HepG2 (cell line): ENCODE data around the gene SFXN1. TPM values are rescaled to one million over a fixed set of nuclear protein-coding genes. Genes with fewer than 3 reads are reported as not detected.

Experiments used
- ATAC-seq: fragments of 200-7000 bp; cut with Tn5 transposase; 3 replicates; pipeline ENCODE4 v1.9.1; 2020; ENCODE audit warnings: mild to moderate bottlenecking, moderate library complexity
- BruUV-seq: library from RNA; stranded (reverse); fragments of 400-500 nt; replicated peaks from 2 replicates; lab custom pipeline; 2021; lab: Mats Ljungman, UMichigan
- CTCF ChIA-PET: fragments of 300-600 bp; formaldehyde crosslinking; extraction: SDS; loops from one replicate; lab custom pipeline; 2021; ENCODE audit warnings: low total read pairs, inconsistent platforms, low intra/inter-chr PET ratio; lab: Yijun Ruan, JAX
- POLR2A ChIA-PET: fragments of 350-600 bp; sonication (Branson Sonifier 250); formaldehyde crosslinking; loops from one replicate; lab custom pipeline; 2020; ENCODE audit warnings: antibody characterized with exemption, inconsistent platforms; lab: Yijun Ruan, JAX
- DNase-seq: peaks from one replicate; pipeline ENCODE4 v3.0.0-alpha.2; 2015; ENCODE audit warnings: low spot score
- FAIRE-seq: peaks from 3 replicates; lab custom pipeline; 2011; peaks lifted over from hg19 to GRCh38; lab: Jason Lieb, UNC
- H2AFZ ChIP-seq: one replicate; pipeline ENCODE4 v1.6.1; 2011; ENCODE audit warnings: low read length, inconsistent platforms
- H3K27ac ChIP-seq: fragments of 300-600 bp; 3 replicates; pipeline ENCODE4 v1.8.0; 2011; ENCODE audit warnings: mixed run types, mild to moderate bottlenecking, mixed read lengths, low read length, inconsistent platforms; ENCODE audit not compliant: insufficient read depth; ENCODE audit errors: extremely low read length
- H3K27me3 ChIP-seq, 2 experiments: fragments of 200-600 bp in 1 of 2; 2 replicates in 1 of 2; 3 replicates in 1 of 2; pipeline versions ENCODE4 v1.6.0 to v1.8.0; 2011; ENCODE audit warnings: low read length in 2 of 2, mild to moderate bottlenecking in 2 of 2, moderate library complexity in 2 of 2, inconsistent platforms in 1 of 2; ENCODE audit not compliant: insufficient read depth in 2 of 2, control insufficient read depth in 1 of 2
- H3K36me3 ChIP-seq, 2 experiments: fragments of 200-600 bp in 1 of 2; replicated peaks in 1 of 2; 2 replicates in 1 of 2; 3 replicates in 1 of 2; pipeline versions ENCODE4 v1.5.1 to v1.8.0; 2011; ENCODE audit warnings: low read length in 2 of 2, inconsistent platforms in 1 of 2; ENCODE audit not compliant: insufficient read depth in 2 of 2, control insufficient read depth in 1 of 2
- H3K4me1 ChIP-seq: 2 replicates; pipeline ENCODE4 v1.5.1; 2012; ENCODE audit warnings: low read length, inconsistent platforms; ENCODE audit not compliant: insufficient read depth
- H3K4me2 ChIP-seq: 2 replicates; pipeline ENCODE4 v1.6.0; 2011; ENCODE audit warnings: low read depth, low read length, inconsistent platforms
- H3K4me3 ChIP-seq, 3 experiments: fragments of 200-600 bp in 1 of 3; sonication (generic), shearing (Covaris generic) in 1 of 3; replicated peaks in 1 of 3; 2 replicates each; pipeline ENCODE4 v1.5.1; 2011 to 2016; ENCODE audit warnings: low read length in 3 of 3, inconsistent platforms in 2 of 3, low read depth in 2 of 3, mild to moderate bottlenecking in 2 of 3, control low read depth in 1 of 3, mixed read lengths in 1 of 3; ENCODE audit not compliant: insufficient read depth in 1 of 3
- H3K79me2 ChIP-seq: one replicate; pipeline ENCODE4 v1.6.1; 2011; ENCODE audit warnings: low read length, inconsistent platforms; ENCODE audit not compliant: insufficient read depth
- H3K9ac ChIP-seq: 2 replicates; pipeline ENCODE4 v1.6.0; 2011; ENCODE audit warnings: mild to moderate bottlenecking, low read depth, low read length, inconsistent platforms; ENCODE audit not compliant: insufficient read depth
- H3K9me3 ChIP-seq: 2 replicates; pipeline ENCODE4 v1.5.1; 2012; ENCODE audit warnings: mild to moderate bottlenecking, low read length
- H4K20me1 ChIP-seq: 2 replicates; pipeline ENCODE4 v1.6.0; 2011; ENCODE audit warnings: inconsistent platforms, mild to moderate bottlenecking, low read length, moderate library complexity; ENCODE audit not compliant: insufficient read depth
- ATF2 ChIP-seq: sonication (generic); formaldehyde crosslinking; IDR thresholded peaks from 2 replicates; pipeline ENCODE4 v1.4.0; 2020; ENCODE audit warnings: missing genetic modification reagents
- CEBPB ChIP-seq: IDR thresholded peaks from 2 replicates; pipeline ENCODE4 v1.6.1; 2011; ENCODE audit warnings: low read depth, low read length, improper control_type of control experiment, borderline replicate concordance
- FOXP4 ChIP-seq: sonication (generic); formaldehyde crosslinking; IDR thresholded peaks from 2 replicates; pipeline ENCODE4 v1.4.0; 2020; ENCODE audit warnings: missing genetic modification reagents
- GATAD2A ChIP-seq: IDR thresholded peaks from 2 replicates; pipeline ENCODE4 v1.6.1; 2016
- GTF2F1 ChIP-seq: fragments of 150-350 bp; IDR thresholded peaks from 2 replicates; pipeline ENCODE4 v1.6.1; 2014; ENCODE audit warnings: low read length
- HDAC2 ChIP-seq: sonication (generic); formaldehyde crosslinking; IDR thresholded peaks from 2 replicates; pipeline ENCODE4 v1.4.0; 2020; ENCODE audit warnings: missing genetic modification reagents
- HOXA7 ChIP-seq: sonication (generic); formaldehyde crosslinking; IDR thresholded peaks from 2 replicates; pipeline ENCODE4 v1.8.1; 2022; ENCODE audit warnings: mild to moderate bottlenecking, missing genetic modification reagents, moderate library complexity
- JUND ChIP-seq: sonication (generic); formaldehyde crosslinking; IDR thresholded peaks from 2 replicates; pipeline ENCODE4 v1.8.0; 2022; ENCODE audit warnings: mild to moderate bottlenecking, missing genetic modification reagents
- KDM2A ChIP-seq: sonication (generic); formaldehyde crosslinking; IDR thresholded peaks from 2 replicates; pipeline ENCODE4 v1.4.0; 2020; ENCODE audit warnings: low read depth, missing genetic modification reagents, borderline replicate concordance
- MAFK ChIP-seq, 2 experiments: IDR thresholded peaks in 1 of 2; conservative IDR thresholded peaks in 1 of 2; 2 replicates each; pipeline ENCODE4 v1.6.1; 2011; ENCODE audit warnings: improper control_type of control experiment in 2 of 2, low read length in 2 of 2
- MEIS2 ChIP-seq: sonication (generic); formaldehyde crosslinking; IDR thresholded peaks from 2 replicates; pipeline ENCODE4 v1.9.0; 2021; ENCODE audit warnings: mild to moderate bottlenecking, missing genetic modification reagents
- SMAD9 ChIP-seq: sonication (generic); formaldehyde crosslinking; IDR thresholded peaks from 2 replicates; pipeline ENCODE4 v1.5.1; 2020; ENCODE audit warnings: mild to moderate bottlenecking, missing genetic modification reagents
- SRY ChIP-seq: sonication (generic); formaldehyde crosslinking; IDR thresholded peaks from 2 replicates; pipeline ENCODE4 v1.8.0; 2022; ENCODE audit warnings: mild to moderate bottlenecking, missing genetic modification reagents
- THRA ChIP-seq: sonication (generic); formaldehyde crosslinking; IDR thresholded peaks from 2 replicates; pipeline ENCODE4 v1.4.0; 2020; ENCODE audit warnings: missing genetic modification reagents, borderline replicate concordance
- XRCC5 ChIP-seq: fragments of 200-400 bp; formaldehyde crosslinking; optimal IDR thresholded peaks from 2 replicates; pipeline ENCODE3; 2017; ENCODE audit warnings: mild to moderate bottlenecking, low read length
- ZBTB7B ChIP-seq: sonication (generic); formaldehyde crosslinking; IDR thresholded peaks from 2 replicates; pipeline ENCODE4 v1.4.0; 2020; ENCODE audit warnings: missing genetic modification reagents
- ZNF362 ChIP-seq: sonication (generic); formaldehyde crosslinking; IDR thresholded peaks from 2 replicates; pipeline ENCODE4 v1.4.0; 2020; ENCODE audit warnings: missing genetic modification reagents, mild to moderate bottlenecking, borderline replicate concordance
- ZNF720 ChIP-seq: sonication (generic); formaldehyde crosslinking; IDR thresholded peaks from 2 replicates; pipeline ENCODE4 v1.4.0; 2020; ENCODE audit warnings: missing genetic modification reagents
- ZNF878 ChIP-seq: sonication (generic); formaldehyde crosslinking; IDR thresholded peaks from 2 replicates; pipeline ENCODE4 v1.8.1; 2023; ENCODE audit warnings: mild to moderate bottlenecking, missing genetic modification reagents, moderate library complexity
- WGBS: methylation state at CpG from one replicate; pipeline ENCODE4 v1.1.6; 2017; ENCODE audit warnings: low lambda C conversion rate; 5-methylcytosine and 5-hydroxymethylcytosine counted together
- in situ Hi-C: cut with HindIII; loops from 2 replicates; pipeline ENCODE4 v1.10.0; 2017; ENCODE audit warnings: low pct_unique_long_range_greater_than_20kb; ENCODE audit not compliant: extremely low pct_ligation_motif_present
- intact Hi-C: fragments of 100-400 bp; cut with micrococcal nuclease; formaldehyde crosslinking; loops from one replicate; pipeline ENCODE4 v1.10.0; 2022; ENCODE audit not compliant: unreplicated experiment
- polyA plus RNA-seq, 8 experiments: library from polyadenylated mRNA; depleted of rRNA in 3 of 8; stranded (reverse) in 7 of 8; unstranded in 1 of 8; fragments of >200 nt; fragmentation: Illumina TruSeq in 4 of 8; extraction: Trizol in 4 of 8; gene quantifications; 2 replicates each; pipeline versions ENCODE4 v1.2.1 to v1.2.3, GENCODE V29; 2011 to 2016; ENCODE audit warnings: low read depth in 4 of 8, missing spikeins in 1 of 8, mixed read lengths in 1 of 8; ENCODE audit not compliant: insufficient read depth in 1 of 8
- total RNA-seq, 5 experiments: library from RNA; depleted of rRNA; stranded (reverse); fragments of >200 nt; fragmentation: Illumina TruSeq; extraction: Trizol; gene quantifications; 2 replicates each; pipeline ENCODE4 v1.2.3, GENCODE V29; 2016; ENCODE audit warnings: low read depth in 1 of 5

SFXN1 gene
- total and polyA plus RNA-seq, 2 of the 13 experiments (the other 11 are each of a cell fraction or from before 2014, with no cell fraction given): 122 to 135 TPM

GRCh38 chr5:175467983-175468690 lies 10.2 kb upstream of the SFXN1 start:
- ATAC-seq (peak; percentile 89), FAIRE-seq (peak; percentile 68), DNase-seq (peak; percentile 83)
- Histone ChIP-seq H3K36me3 (no peaks in the 10 kb centered on the region), H3K9me3 (no peaks in the 10 kb centered on the region), H4K20me1 (no peaks in the 10 kb centered on the region; the same call in 1 of the 2 replicates), H2AFZ (no peak overlapping the region), H3K9ac (no peak overlapping the region), H3K27ac (no peak overlapping the region), H3K79me2 (no peaks in the 10 kb centered on the region), H3K4me2 (no peak overlapping the region), H3K4me1 (peaks cover 18% of the 10 kb centered on the region), H3K27me3 (peaks cover 3 to 31% of the 10 kb centered on the region in 2 experiments; a peak in 3 of 5 replicates), H3K4me3 (no peak overlapping the region)
- ChIA-PET CTCF (no interaction called here), POLR2A (interaction anchor here (1.1 to 2.2 kb wide), 3 partner anchors 9 to 11 kb away, joined by 4 to 7 read pairs (median 4); partner anchors contain the start of gene SFXN1)
- no TSS peak for BruUV-seq
- in situ Hi-C loops (no loop called here), intact Hi-C loops (loop anchor here (10.0 kb wide), 1 partner anchor 247 kb away; no protein-coding TSS in a partner anchor)
- WGBS: 7% methylated on average over 11 of the region's 11 CpGs
- TF ChIP-seq MAFK (conservative IDR thresholded peaks at IDR 0.05 in 1 of 2, IDR thresholded peaks at IDR 0.05 in 1 of 2; ENCODE audit: low read length in 2 of 2) (no peak), XRCC5 (peak; percentile 18), CEBPB (peak; percentile 65; the same call in 1 of the 2 replicates), FOXP4 (CRISPR knock-in tag) (peak; percentile 81), GATAD2A (CRISPR knock-in tag) (peak; percentile 75), THRA (CRISPR knock-in tag) (peak; percentile 47; the same call in 1 of the 2 replicates), SMAD9 (no peak), MEIS2 (CRISPR knock-in tag) (peak; percentile 94), ZNF720 (CRISPR knock-in tag) (no peak), ATF2 (CRISPR knock-in tag) (0 out of 2 replicates have a peak, but pooled peaks have one; percentile 41), GTF2F1 (no peak), SRY (no peak), ZBTB7B (CRISPR knock-in tag) (no peak), KDM2A (0 out of 2 replicates have a peak, but pooled peaks have one; percentile 28), HDAC2 (peak; percentile 83), JUND (0 out of 2 replicates have a peak, but pooled peaks have one; percentile 35), ZNF878 (CRISPR knock-in tag) (peak; percentile 53; the same call in 1 of the 2 replicates), ZNF362 (CRISPR knock-in tag) (peak; percentile 50; the same call in 1 of the 2 replicates), HOXA7 (CRISPR knock-in tag) (no peak)
